SHP77 (cell line): Measurements from ENCODE around the gene POTEF.
"Not testable (repeated sequence)": the region's sequence is repeated elsewhere in the genome, so short reads cannot be mapped to it uniquely, and the experiment has no call there.

Experiments
- DNase-seq, 2 experiments: peaks; one replicate each; lab custom pipeline; 2025; lab: John Stamatoyannopoulos, UW

The POTEF gene

GRCh38 chr2:130152816-130153595 lies 24.0 kb upstream of the POTEF start:
- no peak for DNase-seq

GRCh38 chr2:130152136-130152815 lies 23.3 kb upstream of the POTEF start:
- DNase-seq = not testable (repeated sequence)

GRCh38 chr2:130151145-130151512 lies 22.1 kb upstream of the POTEF start:
- not testable (repeated sequence) for DNase-seq

GRCh38 chr2:130150181-130151144 lies 21.4 kb upstream of the POTEF start:
- DNase-seq = no peak

- not testable (repeated sequence) for DNase-seq
These were observed 19.5 kb upstream of the POTEF start for GRCh38 chr2:130148515-130148914.

- peak; percentile 38 to 77 for DNase-seq
These were observed 16.0 kb upstream of the POTEF start, which contains the start of gene CCDC74B for GRCh38 chr2:130145006-130145414. Gene CCDC74B (minus strand): TSS chr2:130145112. CDS start chr2:130144996, 116 bp downstream.

- not testable (repeated sequence) for DNase-seq
These were observed 14.4 kb upstream of the POTEF start for GRCh38 chr2:130143266-130144039.

GRCh38 chr2:130142396-130143265 lies 13.6 kb upstream of the POTEF start:
- DNase-seq = not testable (repeated sequence)

GRCh38 chr2:130141645-130142370 lies 12.8 kb upstream of the POTEF start:
- not testable (repeated sequence) for DNase-seq

GRCh38 chr2:130141002-130141401 lies 12.0 kb upstream of the POTEF start:
- not testable (repeated sequence) for DNase-seq

- DNase-seq = not testable (repeated sequence)
These were observed 11.5 kb upstream of the POTEF start for GRCh38 chr2:130140516-130140915.

GRCh38 chr2:130139331-130140280 lies 10.6 kb upstream of the POTEF start:
- not testable (repeated sequence) for DNase-seq

GRCh38 chr2:130138841-130139251 lies 9.8 kb upstream of the POTEF start:
- peak in 1 of 2 experiments; percentile 3 for DNase-seq

- DNase-seq = not testable (repeated sequence)
These were observed 9.3 kb upstream of the POTEF start for GRCh38 chr2:130138326-130138725.

GRCh38 chr2:130137118-130137517 lies 8.1 kb upstream of the POTEF start:
- not testable (repeated sequence) for DNase-seq

GRCh38 chr2:130136546-130136945 lies 7.5 kb upstream of the POTEF start:
- not testable (repeated sequence) for DNase-seq

GRCh38 chr2:130135692-130136541 lies 6.9 kb upstream of the POTEF start:
- DNase-seq = no peak
